Fibroblast of lung (primary cell): ENCODE results near the gene ACTR3. TPM values are rescaled to one million over a fixed set of nuclear protein-coding genes. Genes with fewer than 3 reads are reported as not detected.

Experiments
- DNase-seq, 2 donors: peaks; one replicate each; pipeline versions ENCODE4 v3.0.0 to v3.0.0-alpha.2; 2010; ENCODE audit warnings: low read depth in 2 of 2
- H2AFZ ChIP-seq: 2 replicates; pipeline ENCODE4 v1.5.1; 2012; ENCODE audit warnings: low read length, control low read depth, inconsistent platforms
- H3K27ac ChIP-seq: 2 replicates; pipeline ENCODE4 v1.5.1; 2011; ENCODE audit warnings: low read length, control low read depth; ENCODE audit not compliant: insufficient read depth
- H3K27me3 ChIP-seq: 2 replicates; pipeline ENCODE4 v1.5.1; 2011; ENCODE audit warnings: mild to moderate bottlenecking, low read length; ENCODE audit not compliant: control insufficient read depth, insufficient read depth
- H3K36me3 ChIP-seq: 2 replicates; pipeline ENCODE4 v1.5.1; 2011; ENCODE audit warnings: low read length; ENCODE audit not compliant: control insufficient read depth, insufficient read depth
- H3K4me1 ChIP-seq: 2 replicates; pipeline ENCODE4 v1.5.1; 2011; ENCODE audit warnings: low read length; ENCODE audit not compliant: control insufficient read depth, insufficient read depth; ENCODE audit errors: extremely low read depth
- H3K4me2 ChIP-seq: 2 replicates; pipeline ENCODE4 v1.5.1; 2011; ENCODE audit warnings: low read length, control low read depth; ENCODE audit not compliant: insufficient read depth; ENCODE audit errors: extremely low read depth
- H3K4me3 ChIP-seq, 4 experiments: fragments of 200-600 bp in 1 of 4; sonication (generic) in 1 of 4; replicated peaks in 1 of 4; 2 replicates each; pipeline ENCODE4 v1.5.1; 2011 to 2016; ENCODE audit warnings: low read length in 4 of 4, low read depth in 3 of 4, mild to moderate bottlenecking in 3 of 4, control low read depth in 2 of 4, inconsistent platforms in 1 of 4, mixed read lengths in 1 of 4; ENCODE audit not compliant: insufficient read depth in 1 of 4; ENCODE audit errors: control extremely low read depth in 1 of 4
- H3K79me2 ChIP-seq: 2 replicates; pipeline ENCODE4 v1.5.1; 2012; ENCODE audit warnings: mild to moderate bottlenecking, low read length, inconsistent platforms; ENCODE audit not compliant: control insufficient read depth, insufficient read depth
- H3K9ac ChIP-seq: 2 replicates; pipeline ENCODE4 v1.5.1; 2011; ENCODE audit warnings: mild to moderate bottlenecking, low read length, control low read depth; ENCODE audit not compliant: insufficient read depth
- H3K9me3 ChIP-seq: 2 replicates; pipeline ENCODE4 v1.5.1; 2012; ENCODE audit warnings: low read depth, low read length; ENCODE audit not compliant: control insufficient read depth, insufficient read depth
- H4K20me1 ChIP-seq: 2 replicates; pipeline ENCODE4 v1.5.1; 2011; ENCODE audit warnings: low read length; ENCODE audit not compliant: control insufficient read depth, insufficient read depth; ENCODE audit errors: extremely low read depth
- CTCF ChIP-seq, 2 donors: IDR thresholded peaks in 1 of 2; conservative IDR thresholded peaks in 1 of 2; 1 replicate in 1 of 2; 2 replicates in 1 of 2; pipeline ENCODE4 v1.5.1; 2011 to 2012; ENCODE audit warnings: low read length in 2 of 2, control low read depth in 1 of 2, inconsistent platforms in 1 of 2, low read depth in 1 of 2, mild to moderate bottlenecking in 1 of 2
- EZH2 ChIP-seq: IDR thresholded peaks from 2 replicates; pipeline ENCODE4 v1.5.1; 2012; ENCODE audit warnings: low read length, control low read depth, mild to moderate bottlenecking; ENCODE audit errors: missing control alignments
- polyA plus RNA-seq, 2 donors: library from polyadenylated mRNA; depleted of rRNA in 1 of 2; stranded (reverse) in 1 of 2; unstranded in 1 of 2; fragments of >200 nt; gene quantifications; 2 replicates each; pipeline ENCODE4 v1.2.1, GENCODE V29; 2011 to 2012; ENCODE audit warnings: missing spikeins in 1 of 2
- total RNA-seq: library from RNA; depleted of rRNA; stranded (reverse); fragments of >200 nt; gene quantifications from 2 replicates; pipeline ENCODE4 v1.2.1, GENCODE V29; 2014

ACTR3 gene
- total and polyA plus RNA-seq, 2 donors (not counting 1 experiment from before 2014, with no cell fraction given), result 177 to 479 TPM

DNA sequence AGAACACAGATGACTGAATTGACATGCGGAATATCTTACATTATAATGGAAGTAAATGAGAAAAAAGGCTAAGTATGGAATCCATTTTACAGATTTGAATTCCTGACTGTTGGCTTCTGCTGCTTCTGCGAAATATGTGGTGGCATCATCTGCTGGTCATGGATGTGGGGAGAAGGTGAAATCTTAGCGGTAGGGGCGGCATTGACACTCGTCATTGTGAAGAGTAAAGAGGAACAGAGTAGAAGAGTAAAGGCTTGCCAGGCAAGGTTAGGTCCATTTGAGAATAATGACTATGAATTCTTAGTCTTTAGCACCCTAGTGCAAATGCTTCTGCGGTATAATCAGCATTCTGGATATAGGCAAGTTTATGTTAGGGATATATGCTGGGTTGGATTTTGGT lies 32.4 kb downstream of the ACTR3 start:
- H3K4me1 ChIP-seq, result no peaks in the 10 kb centered on the region
- TF ChIP-seq EZH2 (no peak), CTCF (conservative IDR thresholded peaks at IDR 0.05 in 1 of 2, IDR thresholded peaks at IDR 0.05 in 1 of 2; ENCODE audit: low read depth in 1 of 2, low read length in 2 of 2) (no peak)
- H3K4me2 ChIP-seq, result no peak overlapping the region
- H3K4me3 ChIP-seq, result no peak overlapping the region
- H3K79me2 ChIP-seq, result peaks cover 85% of the 10 kb centered on the region
- H3K27ac ChIP-seq, result no peak overlapping the region
- no peaks in the 10 kb centered on the region for H3K27me3 ChIP-seq
- no peak for DNase-seq
- peaks cover 4% of the 10 kb centered on the region for H4K20me1 ChIP-seq
- peaks cover 5% of the 10 kb centered on the region for H3K36me3 ChIP-seq
- H3K9me3 ChIP-seq, result no peaks in the 10 kb centered on the region
- no peak overlapping the region for H3K9ac ChIP-seq
- no peak overlapping the region for H2AFZ ChIP-seq

DNA sequence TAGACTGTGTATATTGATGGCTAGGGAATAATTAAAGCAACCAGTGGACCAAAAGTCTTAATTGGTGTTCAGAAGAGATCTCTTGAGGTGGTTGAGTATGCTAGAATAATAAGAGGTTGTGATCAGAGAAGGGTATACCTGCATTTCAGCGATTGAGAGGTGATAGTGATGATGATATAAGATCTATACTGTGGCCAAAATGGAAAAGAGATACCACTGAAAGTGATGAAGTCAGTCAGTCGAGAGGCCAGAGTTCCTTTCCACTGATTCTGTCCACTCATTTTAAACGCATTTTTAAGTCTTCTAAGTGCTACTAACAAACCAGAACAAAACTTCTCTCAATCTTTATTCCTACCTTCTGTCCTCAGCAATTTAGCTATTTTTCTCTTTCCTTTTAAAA lies 32.9 kb downstream of the ACTR3 start:
- H3K36me3 ChIP-seq, result peaks cover 3% of the 10 kb centered on the region

GRCh38 chr2:113925884-113926283 lies 36.0 kb downstream of the ACTR3 start:
- H3K36me3 ChIP-seq, result peaks cover 8% of the 10 kb centered on the region

More for the DNA sequence above, 32.9 kb downstream of the ACTR3 start:
- no peak overlapping the region for H3K9ac ChIP-seq
- no peak overlapping the region for H3K27ac ChIP-seq
- no peak for TF ChIP-seq CTCF (conservative IDR thresholded peaks at IDR 0.05 in 1 of 2, IDR thresholded peaks at IDR 0.05 in 1 of 2; ENCODE audit: low read depth in 1 of 2, low read length in 2 of 2)
- TF ChIP-seq EZH2, result no peak
- peaks cover 4% of the 10 kb centered on the region for H4K20me1 ChIP-seq
- no peak overlapping the region for H2AFZ ChIP-seq
- H3K4me2 ChIP-seq, result no peak overlapping the region
- no peaks in the 10 kb centered on the region for H3K9me3 ChIP-seq
- H3K4me1 ChIP-seq, result no peaks in the 10 kb centered on the region
- no peak overlapping the region for H3K4me3 ChIP-seq
- H3K79me2 ChIP-seq, result peaks cover 81% of the 10 kb centered on the region
- no peak for DNase-seq
- no peaks in the 10 kb centered on the region for H3K27me3 ChIP-seq

More at GRCh38 chr2:113925884-113926283, 36.0 kb downstream of the ACTR3 start:
- no peak overlapping the region for H3K27ac ChIP-seq
- H3K4me1 ChIP-seq, result no peaks in the 10 kb centered on the region
- H3K79me2 ChIP-seq, result peaks cover 67% of the 10 kb centered on the region
- no peak overlapping the region for H2AFZ ChIP-seq
- no peak overlapping the region for H3K4me2 ChIP-seq
- H3K4me3 ChIP-seq, result no peak overlapping the region
- H3K9me3 ChIP-seq, result no peaks in the 10 kb centered on the region
- no peak overlapping the region for H3K9ac ChIP-seq
- TF ChIP-seq EZH2, result no peak
- TF ChIP-seq CTCF (conservative IDR thresholded peaks at IDR 0.05 in 1 of 2, IDR thresholded peaks at IDR 0.05 in 1 of 2; ENCODE audit: low read depth in 1 of 2, low read length in 2 of 2), result no peak
- no peak for DNase-seq
- H4K20me1 ChIP-seq, result peaks cover 4% of the 10 kb centered on the region
- no peaks in the 10 kb centered on the region for H3K27me3 ChIP-seq
